ENCODE measurements around the gene UBN2.
"Not testable (repeated sequence)": the region's sequence is repeated elsewhere in the genome, so short reads cannot be mapped to it uniquely, and the experiment has no call there.

UBN2 gene

GRCh38 chr7:139297795-139298194, 66.8 kb downstream of the UBN2 start:
- DNase-seq (ENCODE audit: low read depth), result no peak

GRCh38 chr7:139299296-139299695, 68.3 kb downstream of the UBN2 start:
- no peak for DNase-seq (ENCODE audit: low read depth)

GRCh38 chr7:139300390-139300789, 69.4 kb downstream of the UBN2 start:
- DNase-seq (ENCODE audit: low read depth), result no peak

DNA sequence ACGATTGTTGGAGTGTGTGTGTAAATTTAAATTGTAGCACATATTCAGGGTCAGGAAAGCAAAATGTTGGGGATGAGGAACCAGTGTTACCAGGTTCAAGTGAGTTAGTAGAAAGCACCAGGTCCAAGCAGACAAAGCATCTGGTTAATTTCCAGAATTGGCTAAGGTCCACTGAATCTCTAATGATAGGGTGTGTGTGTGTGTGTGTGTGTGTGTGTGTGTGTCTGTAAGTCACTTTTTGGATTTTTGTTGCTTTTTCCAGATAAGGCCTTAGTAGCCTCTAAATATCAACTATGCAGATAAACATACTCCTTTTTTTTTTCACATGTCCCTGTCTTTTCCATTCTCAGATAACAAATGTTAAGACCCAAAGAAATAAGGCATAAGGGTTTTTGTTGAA, 73.5 kb downstream of the UBN2 start:
- DNase-seq (ENCODE audit: low read depth), result no peak

- DNase-seq (ENCODE audit: low read depth), result no peak
Measured at GRCh38 chr7:139317939-139318505, 87.0 kb downstream of the UBN2 start.

DNA sequence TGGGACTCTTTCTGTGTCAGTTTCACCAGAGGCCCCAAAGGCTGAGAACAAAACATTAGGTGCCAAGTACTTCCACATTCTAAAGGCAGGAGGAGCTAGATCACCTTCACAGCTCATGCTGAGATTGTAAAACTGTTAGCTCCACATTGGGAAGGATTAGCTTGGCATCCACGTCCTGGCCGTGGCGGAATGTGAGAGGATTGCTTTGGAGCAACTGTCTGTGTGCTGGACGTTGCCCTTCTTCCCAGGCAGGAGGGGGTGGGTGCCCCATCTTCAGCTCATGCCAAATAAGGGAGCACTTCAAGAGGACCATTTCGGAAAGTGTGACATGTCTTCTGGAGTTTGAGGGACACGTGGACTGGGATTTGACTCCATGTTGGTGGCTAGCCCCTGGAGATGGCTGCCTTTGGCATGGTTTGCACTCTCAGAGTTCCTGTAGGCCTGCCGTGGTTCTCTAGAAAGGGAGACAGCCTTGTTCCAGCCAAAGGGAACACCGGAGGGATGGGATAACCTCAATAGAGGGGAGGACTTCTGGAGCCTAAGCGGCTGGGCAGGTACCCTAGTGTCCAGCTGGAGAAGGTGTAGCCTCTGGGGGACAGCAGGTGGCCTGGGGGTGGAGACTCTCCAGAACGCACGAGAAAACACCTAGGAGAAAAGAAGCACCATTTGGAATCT, 90.2 kb downstream of the UBN2 start:
- no peak for DNase-seq (ENCODE audit: low read depth)

DNA sequence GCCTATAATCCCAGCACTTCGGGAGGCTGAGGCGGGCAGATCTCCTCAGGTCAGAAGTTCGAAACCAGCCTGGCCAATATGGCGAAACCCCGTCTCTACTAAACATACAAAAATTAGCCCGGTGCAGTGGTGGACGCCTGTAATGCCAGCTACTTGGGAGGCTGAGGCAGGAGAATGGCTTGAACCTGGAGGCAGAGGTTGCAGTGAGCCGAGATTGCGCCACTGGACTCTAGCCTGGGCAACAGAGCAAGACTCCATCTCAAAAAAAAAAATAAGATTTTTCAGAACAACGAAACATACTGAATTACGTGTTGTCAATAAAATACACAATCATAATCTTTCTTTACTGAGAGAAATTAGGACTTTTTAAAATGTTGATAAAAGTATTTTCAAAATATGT, 93.7 kb downstream of the UBN2 start:
- not testable (repeated sequence) for DNase-seq (ENCODE audit: low read depth)

GRCh38 chr7:139328375-139328774, 97.3 kb downstream of the UBN2 start:
- no peak for DNase-seq (ENCODE audit: low read depth)

- no peak for DNase-seq (ENCODE audit: low read depth)
Measured at GRCh38 chr7:139329119-139329518, 98.1 kb downstream of the UBN2 start.

DNA sequence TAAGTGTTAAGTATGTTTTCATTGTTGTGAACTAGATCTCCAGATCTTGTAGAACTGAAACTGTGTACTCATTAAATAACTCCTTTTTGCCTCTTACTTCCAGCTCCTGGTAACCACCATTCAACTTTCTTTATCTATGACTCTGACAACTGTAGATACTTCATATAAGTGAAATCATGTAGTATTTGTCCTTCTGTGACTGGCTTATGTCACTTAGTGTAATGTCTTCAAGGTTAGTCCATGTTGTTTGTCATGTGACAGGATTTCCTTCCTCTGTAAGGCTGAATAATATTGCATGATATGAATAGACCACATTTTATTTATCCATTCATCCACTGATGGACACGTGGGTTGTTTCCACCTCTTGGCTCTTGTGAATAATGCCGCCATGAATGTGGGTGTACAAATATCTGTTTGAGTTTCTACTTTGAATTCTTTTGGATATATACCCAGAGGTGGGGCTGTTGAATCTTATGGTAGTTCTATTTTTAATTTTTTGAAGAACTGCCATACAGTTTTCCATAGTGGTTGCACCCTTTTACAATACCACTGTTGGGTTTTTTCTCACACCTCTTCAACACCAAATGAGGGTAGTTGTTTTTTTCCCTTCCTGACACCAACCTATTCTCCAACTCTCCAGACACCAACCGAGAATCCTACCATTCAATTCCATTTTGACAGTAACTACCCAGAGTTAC, 99.4 kb downstream of the UBN2 start:
- DNase-seq (ENCODE audit: low read depth), result no peak

DNA sequence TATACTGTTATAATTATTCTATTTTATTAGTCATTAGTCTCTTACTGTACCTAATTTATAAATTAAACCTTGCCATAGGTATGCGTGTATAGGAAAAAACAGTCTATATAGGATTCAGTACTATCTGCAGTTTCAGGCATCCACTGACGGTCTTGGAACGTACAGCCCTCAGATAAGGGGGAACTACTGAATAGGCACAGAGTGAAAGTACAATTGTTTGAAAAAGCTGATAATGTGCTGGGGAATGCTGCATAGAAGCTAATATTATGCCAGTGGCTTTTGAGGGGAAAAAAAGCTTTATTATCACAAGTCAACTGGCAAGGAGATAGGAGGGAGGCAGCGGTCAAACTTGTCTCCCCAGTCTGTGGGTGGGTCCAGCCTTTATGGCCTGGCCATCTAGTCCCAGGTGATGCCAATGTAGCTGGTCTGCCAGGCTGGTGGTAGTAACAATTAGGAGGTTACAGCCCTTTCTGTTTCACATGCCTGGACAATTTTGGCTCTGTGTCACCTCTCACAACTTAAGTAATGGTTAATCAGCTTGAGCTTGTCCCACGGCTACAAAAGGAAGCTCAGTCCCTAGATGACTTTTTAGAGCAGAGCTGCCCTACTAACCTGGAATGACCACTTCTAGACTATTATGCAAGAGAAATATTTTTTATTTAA, 101.8 kb downstream of the UBN2 start:
- no peak for DNase-seq (ENCODE audit: low read depth)

DNA sequence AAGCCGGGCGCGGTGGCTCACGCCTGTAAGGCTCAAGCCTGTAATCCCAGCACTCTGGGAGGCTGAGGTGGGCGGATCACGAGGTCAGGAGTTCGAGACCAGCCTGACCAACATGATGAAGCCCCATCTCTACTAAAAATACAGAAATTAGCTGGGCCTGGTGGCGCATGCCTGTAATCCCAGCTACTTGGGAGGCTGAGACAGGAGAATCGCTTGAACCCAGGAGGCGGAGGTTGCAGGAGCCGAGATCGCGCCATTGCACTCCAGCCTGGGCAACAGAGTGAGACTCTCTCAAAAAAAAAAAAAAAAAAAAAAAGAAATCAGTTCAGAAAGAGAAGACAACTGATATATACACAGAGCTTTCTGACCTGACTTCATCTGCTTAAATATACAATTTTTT, 102.4 kb downstream of the UBN2 start:
- not testable (repeated sequence) for DNase-seq (ENCODE audit: low read depth)

- no peak for DNase-seq (ENCODE audit: low read depth)
Measured at GRCh38 chr7:139334399-139335150, 103.5 kb downstream of the UBN2 start.

- no peak for DNase-seq (ENCODE audit: low read depth)
Measured at GRCh38 chr7:139339025-139339424, 108.0 kb downstream of the UBN2 start.

GRCh38 chr7:139339698-139340036, 108.6 kb downstream of the UBN2 start:
- no peak for DNase-seq (ENCODE audit: low read depth)

- peak; percentile 94 for DNase-seq (ENCODE audit: low read depth)
Measured at GRCh38 chr7:139340037-139340807, 109.2 kb downstream of the UBN2 start.

GRCh38 chr7:139340808-139341057, 109.7 kb downstream of the UBN2 start:
- DNase-seq (ENCODE audit: low read depth), result no peak

GRCh38 chr7:139341058-139341775, 110.2 kb downstream of the UBN2 start, which contains the start of gene FMC1:
FMC1 (plus strand) TSS chr7:139341337; CDS start chr7:139341385, 48 bp downstream.
- peak; percentile 72 for DNase-seq (ENCODE audit: low read depth)

DNA sequence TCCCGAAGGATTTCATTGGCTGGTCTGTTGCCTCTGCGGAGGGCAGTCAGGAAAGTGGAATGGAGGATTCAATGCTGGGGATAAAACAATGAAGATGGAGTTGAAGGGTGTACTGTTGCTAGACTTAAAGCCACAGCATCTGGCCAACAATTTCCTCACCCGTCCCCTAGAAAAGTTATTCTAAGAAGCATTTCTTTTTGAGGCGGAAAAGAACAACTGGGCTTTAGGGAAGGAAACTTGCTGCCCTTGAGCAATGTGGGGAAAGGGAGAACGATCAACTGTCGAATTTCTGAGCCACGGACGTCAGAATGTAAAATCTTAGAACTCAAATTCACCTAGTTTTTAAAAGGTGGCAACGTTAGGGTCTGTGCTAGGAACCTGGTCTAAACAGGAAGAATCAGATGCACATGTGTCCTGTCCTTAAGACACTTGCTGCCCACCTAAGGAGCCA, 110.8 kb downstream of the UBN2 start:
- DNase-seq (ENCODE audit: low read depth), result no peak

DNA sequence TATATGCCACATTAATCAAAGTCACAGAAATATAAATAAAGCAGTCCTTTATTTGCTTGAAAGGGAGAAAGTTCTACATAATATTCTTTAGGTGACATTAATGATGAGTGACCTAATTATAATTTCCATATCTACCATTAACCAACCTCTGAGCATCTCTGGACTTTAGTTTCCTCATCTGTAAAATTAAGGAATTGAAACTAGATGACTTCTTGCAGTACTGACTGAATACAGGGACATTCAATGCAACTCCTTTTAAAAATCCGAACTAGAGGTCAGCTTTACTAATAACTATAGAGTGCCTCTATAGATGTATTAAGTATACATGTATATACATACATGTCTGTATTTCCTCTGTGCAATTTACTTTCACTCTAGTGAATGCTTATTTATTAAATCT, 114.0 kb downstream of the UBN2 start:
- no peak for DNase-seq (ENCODE audit: low read depth)

DNA sequence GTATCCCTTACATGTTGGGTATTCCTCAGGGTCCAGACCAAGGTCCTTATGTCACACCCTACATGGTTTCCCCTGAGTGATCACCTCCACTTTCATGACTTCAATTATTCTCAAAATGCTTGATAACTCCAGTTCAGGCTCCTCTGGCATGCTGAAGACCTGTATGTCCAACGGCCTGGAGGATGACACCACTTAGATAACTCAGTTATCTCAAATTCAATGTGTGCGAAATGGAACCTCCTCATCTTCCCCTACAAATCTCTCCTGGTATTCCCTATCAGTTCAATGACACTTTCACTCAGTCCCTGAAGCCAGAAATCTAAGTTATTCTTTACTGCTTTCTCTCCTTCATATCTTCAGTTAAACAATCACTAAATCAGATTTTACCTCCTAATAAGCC, 120.0 kb downstream of the UBN2 start:
- no peak for DNase-seq (ENCODE audit: low read depth)
